HG03571 (cell line): ENCODE data around the gene TEX55.
"Not testable (repeated sequence)": the region's sequence is repeated elsewhere in the genome, so short reads cannot be mapped to it uniquely, and the experiment has no call there.

ENCODE experiments used
- ATAC-seq: cut with Tn5 transposase; IDR thresholded peaks from one replicate; pipeline ENCODE4 v1.9.1; 2021; ENCODE audit not compliant: unreplicated experiment

TEX55 gene

DNA sequence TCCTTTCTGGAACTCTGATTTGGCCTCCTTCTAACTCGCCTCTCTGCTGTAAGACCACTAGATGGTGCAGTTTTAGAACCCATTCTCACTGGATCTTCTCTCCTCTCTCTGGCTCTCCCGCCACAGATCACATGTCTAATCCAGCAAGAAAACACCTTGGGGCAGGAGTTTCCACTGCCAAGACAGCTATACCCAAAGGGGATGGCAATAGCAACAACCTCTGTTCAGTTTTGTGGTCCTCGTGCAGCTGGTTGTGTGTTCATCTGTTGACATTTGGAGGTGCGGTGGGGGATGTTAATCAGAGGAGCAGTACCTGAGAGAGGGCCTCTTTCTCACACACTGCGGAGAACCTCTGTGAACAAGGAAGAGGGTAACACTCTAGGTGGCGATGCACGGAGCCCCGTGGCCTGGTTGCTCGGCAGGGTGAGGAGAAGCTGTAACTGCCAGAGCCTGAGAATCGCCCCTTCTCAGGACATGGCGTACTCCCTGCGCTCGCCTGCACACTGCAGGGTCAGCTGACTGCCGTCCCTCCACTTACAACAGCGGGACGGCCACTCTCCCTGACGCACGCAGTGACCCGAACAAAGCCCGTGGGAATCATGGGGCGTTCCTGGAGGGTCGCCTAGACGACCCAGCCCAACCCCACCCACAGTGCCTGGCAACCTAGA lies at the start of gene TEX55:
Gene TEX55, plus strand, starts transcription at position 666 of the 668 bp plus-strand sequence. CDS start 25 bp downstream, outside the sequence.
- ATAC-seq, result no peak

- no peak for ATAC-seq
Observed at GRCh38 chr3:119098003-119098402, 48.0 kb upstream of the TEX55 start.

GRCh38 chr3:119098619-119099222 lies 47.2 kb upstream of the TEX55 start:
- no peak for ATAC-seq

DNA sequence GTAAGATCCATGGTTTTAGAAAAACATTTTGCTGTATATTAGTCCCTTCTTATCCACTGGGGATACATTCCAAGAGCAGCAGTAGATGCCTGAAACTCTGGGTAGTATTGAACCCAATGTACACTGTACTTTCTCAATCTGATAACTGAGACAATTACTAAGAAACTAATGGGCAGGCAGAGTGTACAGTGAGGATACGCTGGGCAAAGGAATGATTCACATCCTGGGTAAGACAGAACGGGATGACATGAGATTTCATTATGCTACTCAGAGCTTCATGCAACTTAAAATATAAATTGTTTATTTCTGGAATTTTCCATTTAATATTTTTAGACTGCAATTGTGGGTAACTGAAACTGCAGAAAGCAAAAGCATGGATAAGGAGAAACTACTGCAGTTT lies 46.2 kb upstream of the TEX55 start:
- no peak for ATAC-seq

DNA sequence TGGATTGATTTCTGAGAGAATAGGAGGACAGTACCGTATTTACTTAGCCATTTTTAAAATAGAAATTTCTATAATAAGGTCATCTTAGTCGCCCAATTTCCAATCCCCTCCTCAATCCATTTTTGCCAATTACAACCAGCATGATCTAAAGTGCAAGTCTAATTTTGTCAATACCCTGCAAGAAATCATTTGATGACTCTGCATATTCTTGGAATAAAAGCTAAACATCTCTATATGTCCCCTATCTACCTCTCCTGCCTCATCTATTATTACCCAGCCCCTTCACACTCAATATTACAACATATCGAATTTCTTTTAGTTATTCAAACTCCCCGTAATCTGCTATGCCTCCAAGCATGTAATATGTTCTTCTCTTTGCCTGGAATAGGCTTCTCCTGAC lies 41.9 kb upstream of the TEX55 start:
- ATAC-seq, result no peak

- ATAC-seq, result not testable (repeated sequence)
Observed at GRCh38 chr3:119118330-119118729, 27.6 kb upstream of the TEX55 start.

GRCh38 chr3:119120480-119120879 lies 25.5 kb upstream of the TEX55 start:
- ATAC-seq, result no peak

DNA sequence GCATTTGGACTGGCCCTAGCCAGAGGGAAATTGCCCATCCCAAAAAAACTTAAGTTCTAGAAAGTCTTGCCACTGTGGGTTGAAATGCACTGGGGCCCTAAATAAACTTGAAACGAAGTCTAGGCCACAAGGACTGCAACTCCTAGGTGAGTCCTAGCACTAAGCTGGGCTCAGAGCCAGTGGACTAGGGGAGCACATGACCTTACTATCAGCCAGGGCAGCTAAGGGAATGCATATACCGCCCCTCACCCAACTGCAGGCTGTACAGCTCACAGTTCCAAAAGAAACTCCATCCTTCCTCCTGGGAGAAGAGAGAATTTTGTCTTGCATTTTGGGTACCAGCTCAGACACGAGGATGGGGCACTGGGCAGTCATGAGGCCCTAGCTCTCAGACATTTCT lies 23.6 kb upstream of the TEX55 start:
- no peak for ATAC-seq

DNA sequence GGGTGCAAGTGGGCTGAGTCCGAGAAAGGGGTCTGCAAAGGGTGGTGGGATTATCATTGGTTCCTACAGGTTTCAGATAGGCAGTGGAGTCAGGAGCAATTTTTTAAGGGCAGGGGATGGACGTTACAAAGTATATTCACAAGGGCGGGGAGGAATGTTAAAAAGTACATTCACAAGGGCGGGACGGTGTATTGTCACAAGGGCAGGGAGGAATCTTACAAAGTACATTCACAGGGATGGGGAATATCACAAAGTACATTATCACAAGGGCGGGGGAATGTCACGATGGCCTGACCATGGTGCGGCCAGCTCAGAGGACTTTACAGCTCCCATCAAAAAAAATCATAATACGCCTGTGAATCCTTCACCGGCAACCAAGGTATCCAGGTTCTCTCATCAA lies 20.6 kb upstream of the TEX55 start:
- ATAC-seq, result no peak

- no peak for ATAC-seq
Observed at GRCh38 chr3:119125742-119126504, 20.0 kb upstream of the TEX55 start.

GRCh38 chr3:119130291-119130690 lies 15.7 kb upstream of the TEX55 start:
- not testable (repeated sequence) for ATAC-seq

DNA sequence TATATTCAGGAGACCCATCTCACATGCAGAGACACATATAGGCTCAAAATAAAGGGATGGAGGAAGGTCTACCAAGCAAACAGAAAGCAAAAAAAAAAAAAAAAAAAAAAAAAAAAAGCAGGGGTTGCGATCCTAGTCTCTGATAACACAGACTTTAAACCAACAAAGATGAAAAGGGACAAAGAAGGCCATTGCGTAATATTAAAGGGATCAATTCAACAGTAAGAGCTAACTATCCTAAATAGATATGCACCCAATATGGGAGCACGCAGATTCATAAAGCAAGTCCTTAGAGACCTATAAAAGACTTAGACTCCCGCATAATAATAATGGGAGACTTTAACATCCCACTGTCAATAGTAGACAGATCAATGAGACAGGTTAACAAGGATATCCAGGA lies 13.7 kb upstream of the TEX55 start:
- ATAC-seq, result not testable (repeated sequence)

GRCh38 chr3:119139360-119139759 lies 6.6 kb upstream of the TEX55 start:
- not testable (repeated sequence) for ATAC-seq

- ATAC-seq, result no peak
Observed at GRCh38 chr3:119140466-119140865, 5.5 kb upstream of the TEX55 start.

DNA sequence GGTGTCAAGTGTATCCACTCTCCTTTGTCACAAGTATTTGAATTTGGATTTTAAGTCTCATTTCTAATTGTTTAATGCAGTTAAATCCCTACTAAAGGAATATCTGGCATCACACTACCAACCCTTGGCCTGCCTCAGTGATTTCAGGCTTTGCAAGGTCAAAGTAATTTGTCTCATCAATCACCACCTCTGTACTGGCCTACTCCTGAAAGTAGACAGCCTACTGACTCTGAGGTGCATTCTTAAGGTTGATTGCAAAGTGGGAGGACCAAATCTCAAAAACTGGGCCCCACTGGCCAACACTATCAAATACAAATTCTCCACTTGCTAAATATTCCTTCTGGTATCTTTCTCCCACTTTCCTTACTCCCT lies 851 bp upstream of the TEX55 start:
- ATAC-seq, result no peak

- ATAC-seq, result no peak
Observed at GRCh38 chr3:119146578-119147375, 812 bp downstream of the TEX55 start.

DNA sequence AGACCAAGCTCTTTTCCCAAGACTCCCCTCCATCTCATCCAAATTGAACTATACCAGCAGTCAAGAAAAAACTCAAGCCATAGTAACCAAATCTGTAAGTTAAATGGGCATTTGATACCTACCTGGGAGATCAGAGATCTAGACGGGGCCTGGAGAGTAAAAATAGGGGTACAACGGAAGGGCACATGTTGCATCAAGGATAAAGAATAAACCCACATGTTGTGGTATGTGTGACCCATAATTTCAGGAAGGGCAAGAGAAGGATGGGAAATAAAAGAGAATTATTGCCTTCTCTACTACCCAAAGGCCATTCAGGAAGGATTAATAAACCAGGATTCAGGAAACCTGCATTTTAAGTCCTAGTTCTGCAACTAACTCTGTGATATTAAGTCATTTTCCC lies 1.5 kb downstream of the TEX55 start:
- ATAC-seq, result no peak

GRCh38 chr3:119148493-119149180 lies 2.7 kb downstream of the TEX55 start:
- ATAC-seq, result no peak

DNA sequence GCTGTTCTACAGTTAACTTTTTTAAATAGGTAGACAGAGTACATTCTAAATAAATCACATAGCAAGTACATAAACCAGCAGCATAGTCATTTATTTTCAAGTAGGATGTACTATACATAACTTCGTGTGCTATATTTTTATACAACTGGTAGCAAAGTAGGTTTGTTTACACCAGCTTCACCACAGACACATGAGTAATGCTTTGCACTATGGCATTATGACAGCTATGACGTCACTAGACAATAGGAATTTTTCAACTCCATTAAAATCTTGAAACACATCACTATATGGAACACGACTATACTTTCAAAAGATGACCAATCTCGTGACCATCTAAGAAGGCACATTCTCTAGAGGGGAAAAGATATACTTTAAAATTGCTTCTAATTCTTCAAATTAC lies 3.5 kb downstream of the TEX55 start:
- ATAC-seq, result no peak

GRCh38 chr3:119156868-119157267 lies 10.9 kb downstream of the TEX55 start:
- ATAC-seq, result no peak

- no peak for ATAC-seq
Observed at GRCh38 chr3:119157971-119158370, 12.0 kb downstream of the TEX55 start.
